Skin of body (tissue), 2 donors: ENCODE measurements around the gene PKIG. TPM values are rescaled to one million over a fixed set of nuclear protein-coding genes. Genes with fewer than 3 reads are reported as not detected.
A peak's percentile ranks its signal among the peaks of the same experiment; 100 is the strongest.
"Not testable (repeated sequence)": the region's sequence is repeated elsewhere in the genome, so short reads cannot be mapped to it uniquely, and the experiment has no call there.

Source experiments
- DNase-seq: peaks from one replicate; lab custom pipeline; 2025; lab: John Stamatoyannopoulos, UW
- total RNA-seq: library from RNA; depleted of rRNA; stranded (reverse); fragments of >200 nt; gene quantifications from one replicate; pipeline ENCODE4 v1.2.3, GENCODE V29; 2014

The PKIG gene
- 21.8 TPM for total RNA-seq

GRCh38 chr20:44582311-44583025 is at the start of gene PKIG:
TSS of gene PKIG (plus strand) at chr20:44582579. CDS start at chr20:44614557, 31,978 bp downstream.
- DNase-seq, result peak; percentile 58

- no peak for DNase-seq
Observed at GRCh38 chr20:44532981-44533331, 49.4 kb upstream of the PKIG start.

DNA sequence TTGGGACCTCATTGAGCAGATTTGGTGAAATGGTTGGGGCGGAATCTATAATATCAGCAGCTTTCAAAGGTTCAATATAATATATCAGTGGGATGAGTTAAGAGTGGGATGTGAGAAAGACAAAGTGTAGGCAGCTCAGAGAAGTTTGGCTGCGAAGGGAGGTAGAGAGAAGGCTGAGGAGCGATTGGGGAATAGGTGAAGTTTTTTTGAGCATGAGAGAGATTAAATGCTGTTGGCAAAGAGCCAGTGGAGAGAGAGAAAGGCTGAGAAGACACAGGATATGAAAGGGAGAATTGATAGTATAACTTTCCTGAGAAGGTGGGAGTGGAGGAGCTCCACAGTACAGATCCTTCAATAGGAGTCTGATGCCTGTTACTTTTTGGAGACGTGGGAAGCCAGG is 48.5 kb upstream of the PKIG start:
- DNase-seq, result no peak

GRCh38 chr20:44536175-44536574 is 46.2 kb upstream of the PKIG start:
- no peak for DNase-seq

- no peak for DNase-seq
Observed at GRCh38 chr20:44537993-44538392, 44.4 kb upstream of the PKIG start.

GRCh38 chr20:44540834-44541233 is 41.5 kb upstream of the PKIG start:
- no peak for DNase-seq

- DNase-seq, result no peak
Observed at GRCh38 chr20:44541992-44542391, 40.4 kb upstream of the PKIG start.

GRCh38 chr20:44542890-44543289 is 39.5 kb upstream of the PKIG start:
- DNase-seq, result no peak

DNA sequence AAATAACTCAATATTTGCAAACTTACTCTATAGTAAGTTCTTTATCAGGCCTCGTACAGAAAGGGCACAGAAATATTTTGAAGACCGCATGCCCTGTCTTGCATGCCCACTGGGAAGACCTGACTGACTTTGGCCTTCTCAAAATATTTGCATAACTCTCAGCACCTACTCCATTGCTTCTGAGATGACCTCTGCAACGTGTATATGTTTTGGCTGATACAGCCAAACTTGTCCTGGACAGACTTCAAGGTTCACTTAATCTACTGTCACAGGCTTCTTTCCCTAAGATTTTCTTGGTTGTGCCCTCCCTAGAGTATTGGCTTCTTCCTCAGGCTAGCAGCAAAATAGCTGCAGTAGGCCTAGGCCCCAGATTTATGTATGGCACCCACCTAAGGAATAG is 39.0 kb upstream of the PKIG start:
- DNase-seq, result no peak

DNA sequence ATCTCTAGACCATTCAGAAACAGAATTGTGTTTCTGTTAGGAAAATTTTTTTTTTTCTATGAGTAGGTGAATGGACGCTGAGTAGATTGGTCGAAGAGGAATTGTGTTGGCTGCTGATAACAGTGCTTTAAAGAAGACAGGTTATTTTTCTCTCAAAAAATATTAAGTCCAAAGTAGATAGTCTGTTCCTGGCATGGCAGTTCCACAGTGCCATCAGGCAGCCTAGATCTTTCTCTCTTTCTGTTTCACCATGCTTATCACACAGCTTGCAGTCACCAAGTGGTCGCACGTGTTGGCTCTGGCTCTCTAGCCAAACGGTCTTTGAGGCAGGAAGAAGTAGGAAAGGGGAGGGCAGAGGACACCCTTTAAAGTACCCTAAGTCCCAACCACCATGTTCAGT is 38.1 kb upstream of the PKIG start:
- DNase-seq, result no peak

- DNase-seq, result no peak
Observed at GRCh38 chr20:44547419-44547818, 35.0 kb upstream of the PKIG start.

DNA sequence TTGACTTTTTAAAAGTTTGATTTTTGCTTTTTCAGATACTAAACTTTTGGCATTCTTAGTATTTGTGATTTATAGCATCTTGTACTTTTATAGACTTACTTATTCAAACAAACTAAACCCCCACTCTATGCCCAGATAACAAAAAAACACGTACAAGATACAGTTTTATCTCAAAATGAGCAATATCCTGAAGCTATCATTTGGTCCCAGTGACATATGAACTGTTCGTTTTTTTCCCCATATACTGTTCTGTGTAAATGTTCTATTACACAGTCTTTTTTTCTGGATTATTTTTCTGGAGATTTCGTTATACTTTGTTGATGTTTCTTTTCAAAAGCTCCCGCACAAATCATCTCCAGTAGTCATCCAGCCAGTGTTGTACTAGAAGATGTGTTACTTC is 33.3 kb upstream of the PKIG start:
- DNase-seq, result no peak

DNA sequence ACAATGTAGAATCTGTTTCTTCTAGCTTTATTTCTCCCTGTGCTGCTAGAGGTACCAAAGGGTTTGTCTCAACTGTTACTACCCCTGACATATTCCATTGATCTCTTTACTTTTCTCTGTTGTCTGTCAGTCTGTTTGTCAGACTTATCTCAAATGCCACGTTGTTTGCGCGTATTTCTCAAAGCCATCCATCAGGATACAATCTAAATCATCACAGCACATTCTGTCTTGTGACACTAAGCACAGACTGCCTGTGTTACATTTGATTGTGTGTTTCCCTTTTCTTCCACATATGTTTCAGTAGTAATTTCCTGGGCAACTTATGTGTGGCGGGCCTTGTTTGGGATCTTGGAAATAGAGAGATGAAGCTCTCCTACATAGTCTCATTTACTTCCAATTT is 30.3 kb upstream of the PKIG start:
- DNase-seq, result no peak

DNA sequence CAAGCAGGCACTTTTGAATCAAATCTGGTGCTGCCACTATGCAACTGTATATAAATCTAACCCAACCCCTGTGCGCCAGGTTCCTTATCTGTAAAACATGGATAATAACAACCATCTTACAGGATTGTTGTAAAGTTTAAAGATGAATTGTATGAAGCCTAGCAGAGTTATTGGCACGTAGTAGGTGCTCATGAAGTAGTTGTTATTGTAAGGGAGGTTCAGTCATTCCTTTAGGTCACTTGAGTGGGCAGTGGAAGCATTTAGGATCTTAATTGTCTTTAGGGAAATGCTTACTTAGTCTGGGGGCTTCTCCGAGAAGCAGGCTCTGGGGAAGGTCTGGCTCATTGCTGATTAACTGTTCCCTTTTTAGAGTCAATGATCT is 29.8 kb upstream of the PKIG start:
- no peak for DNase-seq

GRCh38 chr20:44552950-44553908 is 29.1 kb upstream of the PKIG start:
- no peak for DNase-seq

DNA sequence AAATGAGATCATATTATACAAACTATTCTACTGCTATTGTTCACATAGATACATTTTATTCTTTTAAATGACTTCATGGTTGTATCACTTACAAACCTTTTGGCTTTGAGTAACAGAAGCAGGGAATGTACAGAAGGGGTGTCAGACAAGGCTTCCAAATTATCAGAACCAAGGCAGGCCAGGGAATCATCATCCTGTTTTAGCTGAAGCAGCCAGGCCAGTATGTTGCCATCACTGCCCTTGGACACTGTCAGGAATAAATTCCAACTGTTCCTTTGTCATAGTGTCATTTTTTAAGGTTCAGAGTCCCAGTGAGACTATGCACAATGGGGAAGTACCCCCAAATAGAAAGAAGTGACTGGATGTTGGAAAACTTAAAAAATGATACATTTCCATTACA is 23.1 kb upstream of the PKIG start:
- no peak for DNase-seq

GRCh38 chr20:44560229-44560628 is 22.1 kb upstream of the PKIG start:
- DNase-seq, result no peak

DNA sequence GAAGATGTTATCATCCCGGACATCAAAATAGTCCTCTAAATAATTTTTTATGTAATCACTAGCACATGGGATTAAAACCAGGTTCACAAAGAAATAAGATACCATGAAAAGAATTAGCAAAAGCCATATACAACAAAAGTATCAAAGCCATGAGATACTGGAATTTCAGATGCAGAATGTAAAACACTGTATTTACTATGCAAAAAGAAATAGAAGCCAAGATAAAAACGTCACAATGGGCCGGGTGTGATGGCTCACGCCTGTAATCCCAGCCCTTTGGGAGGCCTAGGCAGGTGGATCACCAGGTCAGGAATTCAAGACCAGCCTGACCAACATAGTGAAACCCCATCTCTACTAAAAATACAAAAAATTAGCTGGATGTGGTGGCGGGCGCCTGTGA is 21.6 kb upstream of the PKIG start:
- DNase-seq, result not testable (repeated sequence)

DNA sequence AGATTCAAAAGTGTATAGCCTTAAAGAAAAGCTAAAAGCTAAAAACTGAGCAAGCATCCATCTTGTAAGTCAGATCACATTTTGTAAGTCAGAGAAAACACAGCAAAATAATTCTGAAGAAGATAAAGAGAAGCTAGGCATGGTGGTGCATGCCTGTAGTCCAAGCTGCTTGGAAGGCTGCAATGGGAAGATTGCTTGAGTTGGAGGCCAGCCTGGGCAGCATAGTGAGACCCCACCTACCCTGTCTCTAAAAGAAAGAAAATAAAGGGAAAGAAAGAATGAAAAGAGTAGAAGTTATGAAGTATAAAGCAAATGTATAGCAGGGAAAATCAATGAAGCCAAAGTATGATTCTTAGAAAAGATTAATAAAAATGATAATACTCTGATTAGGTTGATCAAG is 20.5 kb upstream of the PKIG start:
- no peak for DNase-seq

DNA sequence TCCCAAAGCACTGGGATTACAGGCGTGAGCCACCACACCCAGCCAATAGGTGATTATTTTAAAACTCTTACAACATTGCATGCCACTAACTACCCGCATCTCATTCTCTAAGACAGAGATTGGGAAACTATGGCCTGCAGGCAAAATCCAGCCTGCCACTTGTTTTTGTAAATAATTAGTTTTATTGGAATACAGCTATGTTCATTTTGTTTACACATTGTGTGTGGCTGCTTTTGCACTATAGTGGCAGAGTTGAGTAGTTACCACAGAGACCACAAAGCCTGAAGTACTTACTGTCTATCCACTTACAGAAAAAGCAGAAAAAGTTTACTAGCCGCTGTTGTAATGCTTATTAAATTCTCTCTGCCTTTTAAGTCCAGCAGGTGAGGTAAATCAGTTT is 16.4 kb upstream of the PKIG start:
- no peak for DNase-seq

- DNase-seq, result no peak
Observed at GRCh38 chr20:44566811-44567210, 15.6 kb upstream of the PKIG start.

DNA sequence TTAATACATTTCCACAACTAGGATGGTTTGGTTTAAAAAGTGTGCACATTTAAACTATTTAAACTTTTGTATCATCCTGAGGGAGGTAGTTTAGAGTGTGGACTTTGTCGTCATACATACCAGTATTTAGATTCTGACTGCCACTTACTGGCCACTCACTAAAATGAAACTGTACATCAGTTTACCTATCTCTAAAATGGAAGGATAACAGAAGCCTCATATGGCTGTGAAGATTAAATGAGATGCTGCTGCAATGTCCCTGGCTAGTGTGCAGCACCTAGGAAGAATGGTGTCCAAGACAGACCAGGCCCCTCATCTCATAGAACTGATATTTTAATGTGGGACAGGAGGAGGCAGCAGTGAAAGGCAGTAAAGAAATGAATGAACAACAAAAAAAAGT is 12.0 kb upstream of the PKIG start:
- no peak for DNase-seq
